SK-MEL-5 (cell line): ENCODE measurements around the gene THADA. TPM values are rescaled to one million over a fixed set of nuclear protein-coding genes. Genes with fewer than 3 reads are reported as not detected.

Experiments
- DNase-seq: peaks from one replicate; pipeline ENCODE4 v3.0.0-alpha.2; 2016; ENCODE audit warnings: low read depth, low spot score
- in situ Hi-C: cut with HindIII; loops from 2 replicates; pipeline ENCODE4 v1.10.0; 2016; ENCODE audit warnings: low sequenced_read_pairs, high pct_unique_total_duplicates, low pct_unique_long_range_greater_than_20kb
- total RNA-seq: library from RNA; depleted of rRNA; stranded (reverse); fragments of >200 nt; shearing (Covaris generic); gene quantifications from 2 replicates; pipeline ENCODE4 v1.2.3, GENCODE V29; 2014

THADA gene
- total RNA-seq, 1 experiment from 2014 or later: 50.3 TPM

- DNase-seq: no peak
Measured at GRCh38 chr2:43438858-43439655, 156.8 kb downstream of the THADA start.

DNA sequence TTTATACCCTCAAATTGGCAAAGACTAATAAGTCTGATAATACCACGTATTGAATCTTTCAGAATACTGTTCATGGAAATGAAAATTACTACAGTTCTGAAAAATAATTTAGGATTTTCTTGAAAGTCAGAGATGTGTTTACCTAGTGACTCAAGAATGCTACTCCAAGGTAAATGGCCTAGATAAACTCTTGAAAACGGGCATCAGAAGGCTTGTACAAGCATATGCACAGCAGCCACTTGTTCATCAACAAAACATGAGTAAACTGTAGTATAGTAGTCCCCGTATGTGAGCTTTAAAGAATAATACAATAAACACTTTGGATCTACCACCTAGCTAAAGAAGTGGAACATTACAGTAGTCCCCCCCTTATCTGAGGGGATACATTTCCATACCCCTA, 157.5 kb downstream of the THADA start:
- in situ Hi-C loops: no loop called here

More at GRCh38 chr2:43438858-43439655, 156.8 kb downstream of the THADA start:
- in situ Hi-C loops: no loop called here

DNA sequence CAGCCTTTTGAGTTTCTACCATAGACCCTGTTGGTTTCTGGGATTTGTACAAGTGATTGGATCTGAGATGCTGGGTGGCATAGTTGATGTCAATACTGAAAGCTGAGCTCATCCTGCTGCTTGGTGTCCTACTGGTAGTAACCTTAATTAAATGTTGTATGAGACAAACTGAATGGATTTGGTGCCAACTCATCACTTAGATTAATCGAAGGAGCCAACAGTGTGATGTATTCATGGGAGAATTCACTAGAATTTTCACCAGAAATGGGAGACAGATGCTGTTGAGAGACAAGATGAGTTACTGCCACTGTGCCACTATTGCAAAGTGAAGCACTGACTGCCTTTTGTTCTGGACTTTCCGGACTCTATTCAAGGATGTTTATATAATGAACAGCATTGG, 158.5 kb downstream of the THADA start:
- DNase-seq: no peak
- in situ Hi-C loops: no loop called here

More for the DNA sequence above, 157.5 kb downstream of the THADA start:
- no peak for DNase-seq

GRCh38 chr2:43436431-43436830, 159.4 kb downstream of the THADA start:
- in situ Hi-C loops: no loop called here
- no peak for DNase-seq

GRCh38 chr2:43435746-43436145, 160.1 kb downstream of the THADA start:
- in situ Hi-C loops: no loop called here
- DNase-seq: no peak

- in situ Hi-C loops: no loop called here
Measured at GRCh38 chr2:43430489-43430888, 165.3 kb downstream of the THADA start.

GRCh38 chr2:43429369-43429768, 166.5 kb downstream of the THADA start:
- in situ Hi-C loops: no loop called here
- no peak for DNase-seq

More at GRCh38 chr2:43430489-43430888, 165.3 kb downstream of the THADA start:
- DNase-seq: no peak

DNA sequence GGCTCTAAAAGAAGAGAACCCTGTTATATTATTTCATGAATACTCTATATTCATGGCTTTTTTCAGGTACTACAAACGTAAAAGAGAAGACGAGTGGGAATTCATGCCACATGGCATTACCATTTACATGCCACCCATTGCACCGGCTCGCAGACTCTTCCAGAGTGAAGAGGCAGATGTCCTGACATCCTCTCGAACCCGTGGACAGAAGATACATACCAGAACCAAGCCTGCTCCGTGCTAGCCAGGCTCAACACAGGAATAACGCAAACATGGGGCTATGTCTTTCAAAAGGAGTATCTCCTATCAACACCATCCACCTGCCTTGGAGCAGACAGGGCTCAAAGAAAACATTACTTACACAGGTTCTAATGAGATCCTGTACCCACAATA, 168.8 kb downstream of the THADA start:
- in situ Hi-C loops: no loop called here
- DNase-seq: no peak

- peak; percentile 67 for DNase-seq
Measured at GRCh38 chr2:43426305-43427031, 169.4 kb downstream of the THADA start.

GRCh38 chr2:43425659-43426058, 170.2 kb downstream of the THADA start:
- in situ Hi-C loops: no loop called here

More at GRCh38 chr2:43426305-43427031, 169.4 kb downstream of the THADA start:
- in situ Hi-C loops: no loop called here

DNA sequence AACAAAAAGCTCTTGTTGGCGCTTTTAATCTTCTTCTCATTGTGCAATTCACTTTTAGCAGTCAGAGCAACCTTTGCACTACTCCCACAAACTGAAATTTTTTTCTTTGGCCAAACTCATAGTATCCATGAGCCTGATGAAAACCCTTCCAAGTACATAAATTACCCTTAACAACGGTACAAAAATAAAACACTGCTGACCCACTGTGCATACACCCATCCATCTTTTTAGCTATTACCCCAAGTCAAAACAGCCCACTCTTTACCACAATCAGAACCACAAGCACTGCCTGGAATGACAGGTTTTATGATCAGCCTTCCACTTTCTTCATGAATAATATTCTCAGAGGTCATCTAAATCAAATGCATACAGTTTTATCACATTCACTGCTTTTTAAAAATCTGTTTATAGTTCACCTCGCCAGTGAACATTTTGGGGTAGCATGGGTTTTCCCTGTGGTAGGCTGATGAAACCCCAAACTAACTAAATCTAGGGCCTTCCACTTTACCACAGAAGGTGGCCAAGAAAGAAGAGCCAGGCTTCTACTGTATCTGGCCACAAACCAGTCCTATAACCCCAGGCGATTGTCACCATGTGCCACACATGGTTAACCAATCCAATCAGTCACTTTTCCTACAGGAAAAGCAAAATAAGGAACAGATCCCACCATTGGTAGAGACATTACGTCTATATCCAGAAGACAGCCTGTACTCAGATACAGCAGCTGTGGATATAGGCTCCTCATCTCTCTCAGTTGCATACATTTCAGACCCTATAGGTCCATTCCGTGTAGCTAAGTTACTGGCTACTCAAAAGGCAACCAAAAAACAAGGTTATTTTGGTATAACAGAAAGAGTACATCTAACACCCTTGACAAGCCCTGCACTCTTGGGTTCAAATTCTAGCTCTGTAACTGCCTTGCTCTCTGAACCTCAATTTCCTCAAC, 171.3 kb downstream of the THADA start:
- DNase-seq: no peak
- in situ Hi-C loops: no loop called here

More at GRCh38 chr2:43425659-43426058, 170.2 kb downstream of the THADA start:
- DNase-seq: no peak

- in situ Hi-C loops: no loop called here
- no peak for DNase-seq
Measured at GRCh38 chr2:43423941-43424261, 171.9 kb downstream of the THADA start.

DNA sequence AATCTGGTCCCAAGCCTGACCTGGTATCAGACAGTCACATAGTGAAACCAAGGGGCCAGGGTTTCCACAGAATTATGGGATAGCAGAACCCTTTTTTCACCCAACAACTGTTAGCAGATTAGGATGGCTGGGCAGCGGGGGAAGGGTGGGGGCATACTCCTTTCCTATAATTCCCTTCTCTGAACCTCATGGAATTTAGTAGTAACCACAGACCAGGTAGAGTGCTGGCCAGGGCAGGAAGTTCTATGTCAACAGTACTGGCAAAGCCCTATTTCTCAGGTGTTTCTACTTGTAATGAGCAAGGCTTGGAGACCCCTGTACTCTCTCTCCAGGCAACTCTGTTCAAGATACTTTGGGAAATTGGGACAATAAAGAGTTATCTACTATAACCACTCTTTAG, 174.6 kb downstream of the THADA start:
- in situ Hi-C loops: no loop called here
- DNase-seq: no peak

- no peak for DNase-seq
- in situ Hi-C loops: no loop called here
Measured at GRCh38 chr2:43420389-43420801, 175.4 kb downstream of the THADA start.

DNA sequence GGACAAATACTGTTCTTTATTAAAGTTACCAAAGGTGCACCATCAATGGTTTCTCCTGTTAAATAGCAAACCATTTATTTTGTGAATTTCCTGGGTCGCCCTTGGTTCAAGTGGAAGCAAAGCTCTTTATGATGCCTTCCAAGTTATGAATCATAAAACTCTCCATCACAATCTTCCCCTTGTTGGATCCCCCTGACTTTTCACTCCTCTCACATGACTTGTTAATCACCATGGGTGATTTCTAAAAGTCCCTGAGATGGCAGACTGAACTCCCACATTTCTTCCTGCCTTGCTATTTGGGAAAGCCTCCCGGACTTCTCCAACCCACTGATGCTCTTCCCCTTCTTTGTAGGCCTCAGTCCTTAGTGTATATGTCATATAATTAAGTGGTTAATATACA, 176.0 kb downstream of the THADA start:
- in situ Hi-C loops: no loop called here
- peak; percentile 73 for DNase-seq

- DNase-seq: no peak
- in situ Hi-C loops: no loop called here
Measured at GRCh38 chr2:43419243-43419642, 176.6 kb downstream of the THADA start.

GRCh38 chr2:43418680-43419079, 177.2 kb downstream of the THADA start:
- no peak for DNase-seq
- in situ Hi-C loops: no loop called here

DNA sequence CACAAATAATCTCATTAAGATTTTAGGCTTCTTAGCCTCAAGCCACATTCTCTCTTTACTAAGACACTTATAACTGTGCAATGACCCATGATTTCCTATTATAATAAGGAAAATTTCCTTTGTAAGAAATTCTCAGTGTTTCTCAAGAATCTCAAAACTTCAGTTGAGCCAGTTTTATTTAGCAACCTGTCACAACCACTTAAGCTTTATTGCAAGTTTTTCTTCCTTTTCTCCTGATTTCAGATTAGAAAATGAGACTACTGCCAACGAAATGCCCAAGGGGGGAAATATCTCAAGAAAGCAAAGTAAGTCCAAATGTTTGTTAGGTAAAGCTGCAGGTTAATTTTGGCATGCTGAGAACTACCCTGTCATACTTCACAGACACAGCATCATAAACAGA, 178.5 kb downstream of the THADA start:
- in situ Hi-C loops: no loop called here
- no peak for DNase-seq
